B cell (primary cell): ENCODE measurements around the gene LRRC25. TPM values are rescaled to one million over a fixed set of nuclear protein-coding genes. Genes with fewer than 3 reads are reported as not detected.

Experiments
- ATAC-seq: fragments of 200-7000 bp; cut with Tn5 transposase; one replicate; pipeline ENCODE4 v1.10.0; 2021; ENCODE audit warnings: low read depth, mild to moderate bottlenecking, moderate number of reproducible peaks, moderate library complexity
- CTCF ChIA-PET: fragments of 350-600 bp; sonication (Branson Sonifier 250); formaldehyde crosslinking; loops from one replicate; lab custom pipeline; 2021; ENCODE audit warnings: antibody characterized with exemption, inconsistent platforms; lab: Charles Lee
- POLR2A ChIA-PET: fragments of 350-600 bp; sonication (Branson Sonifier 250); formaldehyde crosslinking; loops from one replicate; lab custom pipeline; 2021; ENCODE audit warnings: antibody characterized with exemption; lab: Charles Lee
- DNase-seq: peaks from one replicate; pipeline ENCODE4 v3.0.0; 2013
- H2AFZ ChIP-seq: 2 replicates; pipeline ENCODE4 v1.6.1; 2012; ENCODE audit warnings: mild to moderate bottlenecking, low read depth, low read length; ENCODE audit not compliant: insufficient read depth, poor library complexity, severe bottlenecking
- H3K27ac ChIP-seq, 2 donors: 1 replicate in 1 of 2; 2 replicates in 1 of 2; pipeline ENCODE4 v1.5.1; 2012 to 2013; ENCODE audit warnings: low read length in 2 of 2, mild to moderate bottlenecking in 2 of 2, moderate library complexity in 1 of 2
- H3K27me3 ChIP-seq, 4 experiments: fragments of 200-600 bp in 1 of 4; sonication (generic) in 1 of 4; replicated peaks in 1 of 4; 1 replicate in 2 of 4; 2 replicates in 2 of 4; pipeline versions ENCODE4 v1.6.1 to v1.7.0; 2013 to 2016; ENCODE audit warnings: low read length in 3 of 4, mild to moderate bottlenecking in 2 of 4, mixed read lengths in 1 of 4, moderate library complexity in 1 of 4; ENCODE audit not compliant: insufficient read depth in 4 of 4, control insufficient read depth in 3 of 4; ENCODE audit errors: control extremely low read depth in 1 of 4
- H3K36me3 ChIP-seq, 2 experiments: replicated peaks in 1 of 2; 1 replicate in 1 of 2; 2 replicates in 1 of 2; pipeline versions ENCODE4 v1.6.1 to v1.7.1; 2013; ENCODE audit warnings: low read length in 1 of 2; ENCODE audit not compliant: insufficient read depth in 2 of 2, control insufficient read depth in 1 of 2; ENCODE audit errors: control extremely low read depth in 1 of 2, extremely low read depth in 1 of 2
- H3K4me1 ChIP-seq, 2 donors: fragments of 200-600 bp in 1 of 2; sonication (generic) in 1 of 2; 1 replicate in 1 of 2; 2 replicates in 1 of 2; pipeline versions ENCODE4 v1.5.1 to v1.6.1; 2013 to 2017; ENCODE audit warnings: low read length in 2 of 2; ENCODE audit not compliant: control insufficient read depth in 2 of 2, insufficient read depth in 2 of 2
- H3K4me2 ChIP-seq: replicated peaks from 2 replicates; pipeline ENCODE3; 2012; ENCODE audit warnings: mild to moderate bottlenecking, low read depth, low read length; ENCODE audit not compliant: poor library complexity, severe bottlenecking
- H3K4me3 ChIP-seq, 5 experiments: fragments of 200-600 bp in 1 of 5; sonication (generic) in 1 of 5; 1 replicate in 3 of 5; 2 replicates in 2 of 5; pipeline versions ENCODE4 v1.5.1 to v1.7.0; 2011 to 2016; ENCODE audit warnings: low read length in 4 of 5, mild to moderate bottlenecking in 4 of 5, low read depth in 2 of 5, control low read depth in 1 of 5, moderate library complexity in 1 of 5; ENCODE audit not compliant: insufficient read depth in 1 of 5; ENCODE audit errors: control extremely low read depth in 1 of 5, extremely low read depth in 1 of 5
- H3K79me2 ChIP-seq: fragments of 200-600 bp; sonication (generic); one replicate; pipeline ENCODE4 v1.6.0; 2016; ENCODE audit warnings: low read length; ENCODE audit not compliant: control insufficient read depth, insufficient read depth
- H3K9ac ChIP-seq: fragments of 200-600 bp; sonication (generic); 2 replicates; pipeline ENCODE4 v1.6.1; 2017; ENCODE audit warnings: mild to moderate bottlenecking, low read length, moderate library complexity
- H3K9me3 ChIP-seq, 3 donors: one replicate each; pipeline versions ENCODE4 v1.6.1 to v1.7.1; 2013; ENCODE audit warnings: low read length in 2 of 3; ENCODE audit not compliant: control insufficient read depth in 2 of 3, insufficient read depth in 1 of 3; ENCODE audit errors: control extremely low read depth in 1 of 3
- H4K20me1 ChIP-seq: 2 replicates; pipeline ENCODE4 v1.6.0; 2012; ENCODE audit warnings: mild to moderate bottlenecking, low read length; ENCODE audit not compliant: insufficient read depth, control insufficient read depth, poor library complexity, severe bottlenecking
- H3K27ac Mint-ChIP-seq: one replicate; pipeline ENCODE4 v1.8.0; 2021; ENCODE audit warnings: mixed read lengths
- H3K27me3 Mint-ChIP-seq: one replicate; pipeline ENCODE4 v1.8.0; 2021; ENCODE audit warnings: mixed read lengths
- H3K4me1 Mint-ChIP-seq: one replicate; pipeline ENCODE4 v1.8.0; 2021; ENCODE audit warnings: mixed read lengths
- H3K4me3 Mint-ChIP-seq: one replicate; pipeline ENCODE4 v1.8.0; 2021; ENCODE audit warnings: mixed read lengths
- H3K9me3 Mint-ChIP-seq: one replicate; pipeline ENCODE4 v1.8.0; 2022; ENCODE audit warnings: mixed read lengths; ENCODE audit not compliant: insufficient read depth
- EZH2 ChIP-seq: IDR thresholded peaks from 2 replicates; pipeline ENCODE4 v1.6.1; 2012; ENCODE audit warnings: borderline replicate concordance, low read depth, mild to moderate bottlenecking, moderate library complexity, low read length; ENCODE audit not compliant: insufficient read depth, poor library complexity, severe bottlenecking
- WGBS: methylation state at CpG from one replicate; pipeline ENCODE4 v1.1.5; 2013; ENCODE audit warnings: missing lambda C conversion rate; ENCODE audit not compliant: insufficient coverage; 5-methylcytosine and 5-hydroxymethylcytosine counted together
- intact Hi-C: fragments of 100-400 bp; cut with micrococcal nuclease; formaldehyde crosslinking; loops from one replicate; pipeline ENCODE4 v1.10.0; 2022
- polyA plus RNA-seq: library from polyadenylated mRNA; depleted of rRNA; stranded (reverse); fragments of >200 nt; gene quantifications from 2 replicates; pipeline ENCODE4 v1.2.3, GENCODE V29; 2012
- total RNA-seq, 2 donors: library from RNA; stranded (reverse); fragments of 120-200 nt in 1 of 2; gene quantifications; 1 replicate in 1 of 2; 2 replicates in 1 of 2; pipeline versions ENCODE4 v1.2.3 to v1.2.4, GENCODE V29; 2013 to 2022
- TF ChIP-seq, protein P1 (sequence below): fragments of 200-600 bp; IDR thresholded peaks from one replicate; pipeline ENCODE4 v1.8.0; 2022; ENCODE audit warnings: antibody characterized with exemption, mild to moderate bottlenecking

LRRC25 gene
- total and polyA plus RNA-seq, 2 donors (not counting 1 experiment from before 2014, with no cell fraction given): 2.4 to 5.7 TPM

DNA sequence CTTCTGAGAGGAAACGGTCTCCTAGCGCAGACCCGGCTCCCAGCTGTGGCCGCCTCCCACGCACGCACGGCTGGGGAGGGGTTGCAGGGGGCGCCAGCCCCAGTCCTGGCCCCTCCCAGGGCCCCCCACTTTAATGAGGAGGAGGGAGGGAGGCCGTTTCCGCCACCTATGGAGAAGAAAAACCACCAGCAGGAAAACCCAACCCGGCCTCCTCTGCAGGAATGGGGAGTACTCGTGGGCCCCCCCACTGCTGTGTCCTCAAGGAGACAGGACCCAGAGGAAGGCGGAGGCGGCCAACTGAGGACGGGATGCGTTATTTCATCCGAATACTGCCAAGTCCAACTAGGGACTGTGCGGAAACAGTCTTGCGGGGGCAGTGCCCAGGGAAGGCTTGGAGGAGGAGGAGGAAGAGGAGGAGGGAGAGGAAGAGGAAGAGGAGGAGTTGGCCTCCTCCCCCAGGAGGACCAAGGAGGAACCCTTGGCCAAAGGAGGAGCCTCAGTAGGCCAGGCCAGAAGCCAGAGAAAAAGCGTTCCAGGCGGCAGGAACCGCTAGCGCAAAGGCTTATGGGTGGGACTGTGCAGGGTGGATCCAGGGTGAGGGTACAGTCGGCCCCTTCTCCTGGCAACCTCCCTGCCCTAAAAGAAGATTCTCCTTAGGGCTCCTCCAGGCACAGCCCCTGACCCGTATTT lies 17.9 kb upstream of the LRRC25 start:
- ATAC-seq (no peak), DNase-seq (peak; percentile 34)
- POLR2A ChIA-PET: interaction anchor here (0.9 kb wide), 1 partner anchor 22 kb away, joined by 3 read pairs; no protein-coding TSS in a partner anchor
- peaks cover 24% of the 10 kb centered on the region for H4K20me1 ChIP-seq
- H3K4me3 ChIP-seq: no peak overlapping the region
- H3K79me2 ChIP-seq: peaks cover 6% of the 10 kb centered on the region
- Mint-ChIP-seq H3K9me3 (no peaks in the 10 kb centered on the region), H3K4me3 (peak overlapping the region; percentile 19), H3K27me3 (peaks cover 53% of the 10 kb centered on the region), H3K4me1 (peaks cover 49% of the 10 kb centered on the region), H3K27ac (no peak overlapping the region)
- H3K9me3 ChIP-seq: peaks cover 0 to 28% (median 0%) of the 10 kb centered on the region in 3 donors
- TF ChIP-seq EZH2: no peak
- TF ChIP-seq, protein P1, sequence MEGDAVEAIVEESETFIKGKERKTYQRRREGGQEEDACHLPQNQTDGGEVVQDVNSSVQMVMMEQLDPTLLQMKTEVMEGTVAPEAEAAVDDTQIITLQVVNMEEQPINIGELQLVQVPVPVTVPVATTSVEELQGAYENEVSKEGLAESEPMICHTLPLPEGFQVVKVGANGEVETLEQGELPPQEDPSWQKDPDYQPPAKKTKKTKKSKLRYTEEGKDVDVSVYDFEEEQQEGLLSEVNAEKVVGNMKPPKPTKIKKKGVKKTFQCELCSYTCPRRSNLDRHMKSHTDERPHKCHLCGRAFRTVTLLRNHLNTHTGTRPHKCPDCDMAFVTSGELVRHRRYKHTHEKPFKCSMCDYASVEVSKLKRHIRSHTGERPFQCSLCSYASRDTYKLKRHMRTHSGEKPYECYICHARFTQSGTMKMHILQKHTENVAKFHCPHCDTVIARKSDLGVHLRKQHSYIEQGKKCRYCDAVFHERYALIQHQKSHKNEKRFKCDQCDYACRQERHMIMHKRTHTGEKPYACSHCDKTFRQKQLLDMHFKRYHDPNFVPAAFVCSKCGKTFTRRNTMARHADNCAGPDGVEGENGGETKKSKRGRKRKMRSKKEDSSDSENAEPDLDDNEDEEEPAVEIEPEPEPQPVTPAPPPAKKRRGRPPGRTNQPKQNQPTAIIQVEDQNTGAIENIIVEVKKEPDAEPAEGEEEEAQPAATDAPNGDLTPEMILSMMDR: no peak
- H3K27me3 ChIP-seq: peaks cover 0 to 67% (median 37%) of the 10 kb centered on the region in 4 experiments
- CTCF ChIA-PET: interaction anchor here (0.7 to 9.3 kb wide), 5 partner anchors 27 to 184 kb away, joined by 4 to 196 read pairs (median 41); partner anchors contain the start of gene GDF15
- H3K36me3 ChIP-seq: no peaks in the 10 kb centered on the region
- intact Hi-C loops: no loop called here
- H2AFZ ChIP-seq: no peak overlapping the region
- peak overlapping the region; percentile 26 for H3K4me2 ChIP-seq
- H3K9ac ChIP-seq: no peak overlapping the region
- WGBS: 8% methylated on average over 22 of the region's 25 CpGs
- no peak overlapping the region for H3K27ac ChIP-seq
- peaks cover 53% of the 10 kb centered on the region in 2 donors for H3K4me1 ChIP-seq

DNA sequence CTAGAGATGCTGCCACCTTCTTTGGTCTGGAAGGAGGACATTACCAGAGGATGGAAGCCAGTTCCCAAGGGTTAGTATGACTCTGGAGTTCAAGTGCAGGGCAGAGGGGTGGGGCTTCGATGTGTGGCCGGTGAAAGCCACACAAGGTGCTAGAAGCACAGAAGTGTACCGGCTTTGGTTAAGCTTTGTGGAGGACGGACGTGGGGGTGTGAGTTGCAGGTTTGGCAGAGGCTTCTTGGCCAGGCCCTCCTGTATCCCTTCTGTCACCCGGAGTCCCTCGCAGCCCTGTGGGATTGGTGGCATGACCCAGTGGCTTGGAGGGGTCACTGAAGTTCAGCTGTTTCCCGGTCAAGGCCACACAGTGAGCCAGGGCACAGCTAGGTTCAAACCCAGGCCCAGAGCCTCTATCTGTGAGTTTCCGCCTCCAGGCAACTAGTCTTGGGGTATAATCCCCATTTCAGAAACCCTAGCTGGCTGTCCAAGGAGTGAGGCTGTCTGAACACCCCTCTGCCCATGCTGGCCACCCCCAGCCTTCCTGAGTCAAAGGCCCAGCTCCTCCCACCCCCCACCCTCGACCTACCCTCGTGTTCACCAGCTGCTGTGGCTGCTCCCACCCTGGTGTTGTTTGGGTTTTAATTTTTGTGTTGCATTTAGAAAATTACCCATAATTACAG lies 17.2 kb upstream of the LRRC25 start:
- peaks cover 19% of the 10 kb centered on the region for H4K20me1 ChIP-seq
- no peaks in the 10 kb centered on the region for H3K79me2 ChIP-seq
- H3K9ac ChIP-seq: no peak overlapping the region
- no peak for TF ChIP-seq EZH2
- TF ChIP-seq, protein P1: no peak
- H3K36me3 ChIP-seq: no peaks in the 10 kb centered on the region
- ChIA-PET CTCF (interaction anchor here (0.6 to 9.3 kb wide), 7 partner anchors 27 to 316 kb away, joined by 3 to 196 read pairs (median 5); partner anchors contain the start of gene GDF15), POLR2A (no interaction called here)
- ATAC-seq (no peak), DNase-seq (no peak)
- peaks cover 45% of the 10 kb centered on the region for H3K4me1 Mint-ChIP-seq
- H3K4me3 Mint-ChIP-seq: no peak overlapping the region
- H3K4me1 ChIP-seq: peaks cover 47 to 48% of the 10 kb centered on the region in 2 donors
- intact Hi-C loops: no loop called here
- H3K27me3 ChIP-seq: peaks cover 0 to 71% (median 34%) of the 10 kb centered on the region in 4 experiments
- H3K27ac ChIP-seq: no peak overlapping the region
- WGBS: 25% methylated on average over 9 of the region's 11 CpGs
- H3K4me3 ChIP-seq: no peak overlapping the region
- no peaks in the 10 kb centered on the region for H3K9me3 Mint-ChIP-seq
- H3K27me3 Mint-ChIP-seq: peaks cover 53% of the 10 kb centered on the region
- peak overlapping the region; percentile 26 for H3K4me2 ChIP-seq
- peaks cover 0 to 28% (median 0%) of the 10 kb centered on the region in 3 donors for H3K9me3 ChIP-seq
- H2AFZ ChIP-seq: no peak overlapping the region
- no peak overlapping the region for H3K27ac Mint-ChIP-seq
